GM12864 (cell line): ENCODE results near the gene CBFA2T2.
A peak's percentile ranks its signal among the peaks of the same experiment; 100 is the strongest.
"Not testable (repeated sequence)": the region's sequence is repeated elsewhere in the genome, so short reads cannot be mapped to it uniquely, and the experiment has no call there.

ENCODE experiments used
- DNase-seq: peaks from one replicate; pipeline ENCODE4 v3.0.0-alpha.2; 2011; ENCODE audit warnings: low read depth
- H3K4me3 ChIP-seq: 2 replicates; pipeline ENCODE4 v1.5.1; 2011; ENCODE audit warnings: mild to moderate bottlenecking, low read depth, low read length, control low read depth
- TF ChIP-seq, protein P1 (sequence below): IDR thresholded peaks from 2 replicates; pipeline ENCODE4 v1.5.1; 2011; ENCODE audit warnings: low read depth, mild to moderate bottlenecking, moderate library complexity, low read length, control low read depth, inconsistent platforms; ENCODE audit errors: missing control alignments

Gene CBFA2T2

DNA sequence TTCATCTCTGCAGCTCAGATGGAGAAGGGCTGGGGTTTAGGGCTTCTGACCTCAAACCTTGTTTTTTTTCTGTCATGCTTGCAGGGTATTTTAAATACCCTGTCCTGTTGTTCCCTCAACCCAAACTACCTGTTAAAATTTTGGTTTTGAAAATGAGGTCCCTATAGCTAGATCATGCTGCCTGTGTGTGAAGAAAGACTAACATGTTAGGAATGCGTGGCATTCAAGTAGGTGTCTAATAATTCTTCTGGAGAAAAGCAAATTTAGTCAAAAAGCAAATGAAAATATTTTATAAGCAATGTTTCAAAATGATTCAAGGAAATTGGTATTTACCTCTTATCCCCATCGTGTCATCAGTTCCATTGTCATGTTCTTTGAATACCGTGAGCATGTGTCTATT, 95.1 kb downstream of the CBFA2T2 start:
- H3K4me3 ChIP-seq: no peak overlapping the region
- TF ChIP-seq, protein P1, sequence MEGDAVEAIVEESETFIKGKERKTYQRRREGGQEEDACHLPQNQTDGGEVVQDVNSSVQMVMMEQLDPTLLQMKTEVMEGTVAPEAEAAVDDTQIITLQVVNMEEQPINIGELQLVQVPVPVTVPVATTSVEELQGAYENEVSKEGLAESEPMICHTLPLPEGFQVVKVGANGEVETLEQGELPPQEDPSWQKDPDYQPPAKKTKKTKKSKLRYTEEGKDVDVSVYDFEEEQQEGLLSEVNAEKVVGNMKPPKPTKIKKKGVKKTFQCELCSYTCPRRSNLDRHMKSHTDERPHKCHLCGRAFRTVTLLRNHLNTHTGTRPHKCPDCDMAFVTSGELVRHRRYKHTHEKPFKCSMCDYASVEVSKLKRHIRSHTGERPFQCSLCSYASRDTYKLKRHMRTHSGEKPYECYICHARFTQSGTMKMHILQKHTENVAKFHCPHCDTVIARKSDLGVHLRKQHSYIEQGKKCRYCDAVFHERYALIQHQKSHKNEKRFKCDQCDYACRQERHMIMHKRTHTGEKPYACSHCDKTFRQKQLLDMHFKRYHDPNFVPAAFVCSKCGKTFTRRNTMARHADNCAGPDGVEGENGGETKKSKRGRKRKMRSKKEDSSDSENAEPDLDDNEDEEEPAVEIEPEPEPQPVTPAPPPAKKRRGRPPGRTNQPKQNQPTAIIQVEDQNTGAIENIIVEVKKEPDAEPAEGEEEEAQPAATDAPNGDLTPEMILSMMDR: no peak
- DNase-seq: no peak

DNA sequence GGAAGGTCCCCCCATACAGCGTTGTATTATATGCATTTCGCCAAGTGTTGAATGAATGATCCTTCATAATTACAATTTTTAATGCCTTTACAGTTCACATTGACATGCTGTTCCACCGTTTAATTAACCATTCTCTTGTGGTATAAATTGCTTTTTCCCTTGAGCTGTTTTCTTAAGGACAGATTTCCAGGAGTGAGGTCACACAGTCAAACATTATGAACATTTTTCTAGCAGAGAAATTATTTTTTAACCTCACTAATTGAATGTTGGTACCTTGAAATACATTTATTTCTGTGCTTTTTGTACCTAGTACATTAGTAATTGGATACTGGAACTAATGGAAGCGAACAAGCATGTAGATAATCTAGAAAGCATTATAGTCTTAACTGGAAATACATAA, 95.5 kb downstream of the CBFA2T2 start:
- TF ChIP-seq, protein P1: no peak
- no peak for DNase-seq
- no peak overlapping the region for H3K4me3 ChIP-seq

GRCh38 chr20:33589059-33589458, 99.2 kb downstream of the CBFA2T2 start:
- H3K4me3 ChIP-seq: no peak overlapping the region
- DNase-seq: no peak
- TF ChIP-seq, protein P1: no peak

- not testable (repeated sequence) for H3K4me3 ChIP-seq
- peak; percentile 46 for DNase-seq
Observed at GRCh38 chr20:33591901-33592300, 102.0 kb downstream of the CBFA2T2 start.

GRCh38 chr20:33594743-33595142, 104.8 kb downstream of the CBFA2T2 start:
- no peak for DNase-seq
- TF ChIP-seq, protein P1: no peak
- H3K4me3 ChIP-seq: no peak overlapping the region

- no peak overlapping the region for H3K4me3 ChIP-seq
- TF ChIP-seq, protein P1: no peak
- DNase-seq: no peak
Observed at GRCh38 chr20:33600414-33600813, 110.5 kb downstream of the CBFA2T2 start.

- H3K4me3 ChIP-seq: no peak overlapping the region
- TF ChIP-seq, protein P1: no peak
- no peak for DNase-seq
Observed at GRCh38 chr20:33600981-33601380, 111.1 kb downstream of the CBFA2T2 start.

GRCh38 chr20:33601861-33602260, 112.0 kb downstream of the CBFA2T2 start:
- DNase-seq: no peak
- TF ChIP-seq, protein P1: no peak
- H3K4me3 ChIP-seq: no peak overlapping the region
